Loucy (cell line): ENCODE measurements around the gene PADI1.

Experiments used
- CTCF ChIP-seq: fragments of 200-600 bp; sonication (generic); conservative IDR thresholded peaks from 2 replicates; pipeline ENCODE4 v1.5.1; 2014; ENCODE audit warnings: mild to moderate bottlenecking, antibody characterized with exemption, low read length
- EZH2phosphoT487 ChIP-seq: fragments of 200-600 bp; IDR thresholded peaks from 2 replicates; pipeline ENCODE4 v1.6.1; 2018; ENCODE audit warnings: antibody characterized with exemption, mild to moderate bottlenecking, moderate library complexity, borderline replicate concordance

GRCh38 chr1:17208546-17208945 is 3.6 kb downstream of the PADI1 start:
- TF ChIP-seq CTCF (no peak), EZH2phosphoT487 (no peak)
